ENCODE measurements around the gene ZFP36.

- TF ChIP-seq SIN3A (IDR thresholded peaks at IDR 0.05; ENCODE audit: borderline replicate concordance, insufficient read depth, low read depth, low read length) (no peak), CTCF (IDR thresholded peaks at IDR 0.05) (no peak)
These were observed 26.9 kb downstream of the ZFP36 start for GRCh38 chr19:39433480-39434079.
